GM12865 (cell line): Measurements from ENCODE around the gene ZBTB16.

ENCODE experiments used
- DNase-seq: peaks from one replicate; pipeline ENCODE4 v3.0.0; 2010; ENCODE audit warnings: low read depth
- H3K4me3 ChIP-seq: 2 replicates; pipeline ENCODE4 v1.5.1; 2011; ENCODE audit warnings: mild to moderate bottlenecking, low read depth, low read length, control low read depth
- TF ChIP-seq, protein P1 (sequence below): IDR thresholded peaks from 2 replicates; pipeline ENCODE4 v1.5.1; 2011; ENCODE audit warnings: low read length, control low read depth, low read depth, inconsistent platforms; ENCODE audit not compliant: insufficient read depth; ENCODE audit errors: missing control alignments

ZBTB16 gene

DNA sequence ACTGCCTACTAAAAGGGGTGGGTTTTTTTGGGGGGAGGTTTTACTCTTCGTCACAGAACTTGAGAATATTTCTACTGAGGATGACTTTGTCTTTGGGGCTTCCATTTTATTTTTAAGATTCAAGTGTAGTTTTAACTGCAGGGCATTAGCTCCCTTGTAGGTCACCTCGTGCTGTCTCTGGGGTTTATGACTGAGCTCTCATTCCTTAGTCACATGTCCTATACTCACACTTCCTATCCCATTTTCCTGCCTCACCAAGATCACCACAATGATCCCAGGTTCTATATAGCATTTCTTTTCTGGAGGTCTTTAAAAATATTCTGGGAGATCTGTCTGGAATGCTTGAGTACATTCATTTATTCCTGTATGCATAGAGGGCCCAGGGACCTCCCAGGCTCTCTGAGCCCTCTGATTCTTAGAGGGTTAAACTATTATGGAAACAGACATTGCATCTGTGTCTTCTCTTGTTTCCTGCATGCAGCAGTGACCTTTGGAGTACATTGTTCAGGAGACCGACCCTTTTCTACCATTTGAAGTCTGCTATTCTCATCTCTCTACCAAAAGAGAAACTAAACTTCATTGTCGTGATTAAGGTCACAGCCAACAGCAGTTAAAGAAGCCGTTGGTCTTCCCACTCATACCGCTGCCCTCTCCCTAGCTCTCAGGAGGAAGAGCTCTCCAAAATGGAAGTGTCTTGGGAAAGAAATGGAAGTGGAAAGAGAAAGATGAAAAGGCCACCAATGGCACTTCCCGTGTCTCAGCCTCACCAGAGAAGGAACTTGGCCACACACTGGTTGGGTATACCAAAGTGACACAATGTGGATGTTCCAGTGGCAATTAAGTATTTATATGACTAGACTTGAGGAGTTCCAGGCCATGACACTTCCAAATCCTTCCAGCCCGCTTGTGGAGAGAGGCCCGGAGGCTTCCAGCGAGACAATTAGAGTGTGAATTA lies 77.5 kb downstream of the ZBTB16 start:
- DNase-seq = no peak
- no peak overlapping the region for H3K4me3 ChIP-seq
- TF ChIP-seq, protein P1, sequence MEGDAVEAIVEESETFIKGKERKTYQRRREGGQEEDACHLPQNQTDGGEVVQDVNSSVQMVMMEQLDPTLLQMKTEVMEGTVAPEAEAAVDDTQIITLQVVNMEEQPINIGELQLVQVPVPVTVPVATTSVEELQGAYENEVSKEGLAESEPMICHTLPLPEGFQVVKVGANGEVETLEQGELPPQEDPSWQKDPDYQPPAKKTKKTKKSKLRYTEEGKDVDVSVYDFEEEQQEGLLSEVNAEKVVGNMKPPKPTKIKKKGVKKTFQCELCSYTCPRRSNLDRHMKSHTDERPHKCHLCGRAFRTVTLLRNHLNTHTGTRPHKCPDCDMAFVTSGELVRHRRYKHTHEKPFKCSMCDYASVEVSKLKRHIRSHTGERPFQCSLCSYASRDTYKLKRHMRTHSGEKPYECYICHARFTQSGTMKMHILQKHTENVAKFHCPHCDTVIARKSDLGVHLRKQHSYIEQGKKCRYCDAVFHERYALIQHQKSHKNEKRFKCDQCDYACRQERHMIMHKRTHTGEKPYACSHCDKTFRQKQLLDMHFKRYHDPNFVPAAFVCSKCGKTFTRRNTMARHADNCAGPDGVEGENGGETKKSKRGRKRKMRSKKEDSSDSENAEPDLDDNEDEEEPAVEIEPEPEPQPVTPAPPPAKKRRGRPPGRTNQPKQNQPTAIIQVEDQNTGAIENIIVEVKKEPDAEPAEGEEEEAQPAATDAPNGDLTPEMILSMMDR = no peak

DNA sequence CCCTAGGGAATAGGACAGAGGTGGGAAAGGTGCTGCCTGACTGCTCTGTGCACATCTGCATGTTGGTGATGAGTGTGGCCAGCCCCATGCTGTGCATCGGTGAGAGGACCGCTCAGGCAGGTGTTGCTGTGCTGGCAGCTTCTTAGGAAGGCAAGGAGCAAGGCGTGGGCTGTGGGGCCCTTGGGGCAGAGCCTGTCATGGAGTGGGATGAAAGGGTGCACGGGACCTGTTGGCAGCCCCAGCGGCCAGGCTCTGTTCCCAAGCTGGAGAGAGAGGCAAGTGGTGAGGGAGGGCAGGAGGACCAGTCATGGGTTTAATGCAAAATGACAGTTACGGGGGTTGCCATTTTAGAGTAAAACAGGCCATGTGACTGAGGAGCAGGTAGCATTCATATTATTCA lies 78.3 kb downstream of the ZBTB16 start:
- DNase-seq = no peak
- H3K4me3 ChIP-seq = no peak overlapping the region
- TF ChIP-seq, protein P1 = no peak

DNA sequence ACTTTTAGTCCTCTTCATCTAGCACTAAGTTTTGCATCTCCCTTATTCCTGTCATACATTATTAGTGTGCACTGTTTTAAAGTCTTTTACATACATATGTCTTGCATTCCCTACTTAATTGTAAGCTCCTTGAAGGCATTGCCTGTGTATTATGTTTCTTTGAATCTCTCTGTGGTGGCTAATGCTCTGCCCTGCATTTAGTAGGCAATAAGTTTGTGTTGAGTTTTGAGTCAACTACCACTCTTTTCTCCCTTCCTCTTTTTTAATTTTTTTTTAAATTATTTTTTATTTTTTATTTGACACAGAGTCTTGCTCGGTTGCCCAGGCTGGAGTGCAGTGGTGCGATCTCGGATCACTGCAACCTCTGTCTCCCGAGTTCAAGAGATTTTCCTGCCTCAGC lies 78.9 kb downstream of the ZBTB16 start:
- TF ChIP-seq, protein P1 = no peak
- no peak overlapping the region for H3K4me3 ChIP-seq
- no peak for DNase-seq

DNA sequence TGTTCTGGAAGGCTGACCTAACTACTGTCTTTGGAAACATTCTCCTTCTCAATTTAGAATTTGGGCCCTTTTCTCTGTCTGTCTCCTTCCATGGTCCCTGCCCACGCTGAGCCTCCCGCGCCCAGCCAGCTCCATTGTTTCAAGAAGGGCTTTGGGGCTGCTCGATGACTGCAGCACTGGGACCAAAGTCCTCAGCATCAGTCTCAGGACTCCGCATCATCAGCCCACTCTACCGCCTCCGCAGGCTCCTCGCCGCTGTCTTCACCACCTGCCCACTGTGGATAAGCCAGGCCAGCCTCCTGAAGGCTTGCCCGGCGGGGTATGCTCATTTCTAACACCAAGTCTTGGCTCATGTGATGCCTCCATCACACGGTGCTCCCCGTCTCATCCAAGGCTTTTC lies 81.3 kb downstream of the ZBTB16 start:
- no peak for DNase-seq
- TF ChIP-seq, protein P1 = no peak
- H3K4me3 ChIP-seq = no peak overlapping the region

DNA sequence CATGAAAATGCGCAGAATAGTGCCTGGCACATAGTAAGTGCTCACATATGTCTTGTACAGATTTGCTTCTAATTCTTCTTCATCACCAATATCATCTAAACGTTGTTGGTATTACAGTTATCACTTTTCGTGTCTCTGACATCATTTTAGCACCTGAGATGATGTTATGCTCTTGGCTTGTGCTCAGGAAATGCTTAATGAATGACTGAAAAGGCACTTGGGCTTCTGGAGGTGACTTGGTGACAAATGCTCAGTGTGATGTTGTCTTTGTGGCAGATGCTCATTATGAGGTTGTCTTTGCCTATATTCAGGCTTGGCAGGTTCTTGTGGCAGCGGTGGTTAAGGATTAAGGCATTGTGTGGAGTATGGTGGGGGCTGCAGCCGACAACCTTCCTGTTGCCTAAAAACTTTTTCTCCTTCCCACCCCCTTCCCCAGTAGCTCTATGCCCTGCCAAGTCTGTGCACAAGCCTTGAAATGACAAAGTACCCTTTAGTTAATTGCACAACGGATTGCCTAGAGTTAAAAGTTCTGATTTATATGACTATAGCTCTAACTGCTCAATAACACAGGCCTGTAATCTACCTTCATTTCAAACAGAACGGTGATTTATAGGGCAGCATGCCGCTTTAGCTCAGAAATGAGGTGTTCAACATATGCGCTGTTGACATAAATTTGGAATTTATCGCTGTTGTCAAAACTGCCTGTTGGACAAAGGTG lies 82.5 kb downstream of the ZBTB16 start:
- TF ChIP-seq, protein P1 = no peak
- H3K4me3 ChIP-seq = no peak overlapping the region
- DNase-seq = no peak

DNA sequence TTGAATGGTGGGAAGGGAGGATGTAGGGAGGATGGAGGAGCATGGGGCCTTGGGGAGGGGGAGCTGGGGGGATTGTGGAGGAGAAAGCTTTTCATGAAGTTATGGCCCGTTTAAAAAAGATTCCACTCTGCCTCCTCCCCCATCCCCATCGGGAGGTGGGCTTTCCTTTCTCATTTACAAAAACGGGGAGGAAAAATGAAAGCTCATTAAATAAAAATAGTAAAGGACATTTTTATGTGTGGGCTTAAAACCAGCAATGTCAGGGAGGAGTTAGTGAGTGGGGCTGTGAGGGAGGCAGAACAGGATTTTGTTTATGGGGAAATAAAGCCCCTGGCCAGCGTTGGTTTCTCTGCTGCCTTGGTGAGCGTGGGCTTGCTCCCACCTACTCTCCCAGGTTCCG lies 83.2 kb downstream of the ZBTB16 start:
- TF ChIP-seq, protein P1 = no peak
- no peak for DNase-seq
- no peak overlapping the region for H3K4me3 ChIP-seq
